Tibial nerve (tissue), 4 donors: ENCODE data around the gene SETD7. TPM values are rescaled to one million over a fixed set of nuclear protein-coding genes. Genes with fewer than 3 reads are reported as not detected.
"Not testable (repeated sequence)": the region's sequence is repeated elsewhere in the genome, so short reads cannot be mapped to it uniquely, and the experiment has no call there.

ENCODE experiments used
- DNase-seq, 2 donors: peaks; one replicate each; pipeline ENCODE4 v3.0.0-alpha.2; 2019; ENCODE audit warnings: low spot score in 2 of 2
- H3K27ac ChIP-seq, 4 donors: fragments of 200-600 bp; sonication (generic) in 3 of 4; one replicate each; pipeline ENCODE4 v1.5.1; 2017 to 2019; ENCODE audit warnings: mild to moderate bottlenecking in 1 of 4
- H3K27me3 ChIP-seq, 2 donors: fragments of 200-600 bp; sonication (generic) in 1 of 2; one replicate each; pipeline versions ENCODE4 v1.5.1 to v1.6.0; 2017 to 2019
- H3K36me3 ChIP-seq, 3 donors: fragments of 200-600 bp; sonication (generic); one replicate each; pipeline ENCODE4 v1.5.1; 2018 to 2019
- H3K4me1 ChIP-seq, 4 donors: fragments of 200-600 bp; sonication (generic) in 3 of 4; one replicate each; pipeline ENCODE4 v1.5.1; 2017 to 2019
- H3K4me3 ChIP-seq, 4 donors: fragments of 200-600 bp; sonication (generic) in 3 of 4; one replicate each; pipeline ENCODE4 v1.5.1; 2017 to 2019; ENCODE audit warnings: mild to moderate bottlenecking in 1 of 4, moderate library complexity in 1 of 4
- H3K9me3 ChIP-seq, 4 donors: fragments of 200-600 bp; sonication (generic) in 3 of 4; one replicate each; pipeline ENCODE4 v1.5.1; 2017 to 2019
- CTCF ChIP-seq, 5 experiments: fragments of 200-600 bp in 3 of 5; fragments of 450-650 bp in 2 of 5; sonication (generic) in 3 of 5; IDR thresholded peaks; one replicate each; pipeline ENCODE4 v1.5.1; 2016 to 2019; ENCODE audit warnings: antibody characterized with exemption in 5 of 5, mild to moderate bottlenecking in 3 of 5, moderate library complexity in 2 of 5
- EP300 ChIP-seq, 2 donors: sonication (generic); formaldehyde crosslinking; IDR thresholded peaks; one replicate each; pipeline ENCODE4 v1.6.1; 2017; ENCODE audit warnings: antibody characterized with exemption in 2 of 2, mild to moderate bottlenecking in 1 of 2
- POLR2A ChIP-seq, 2 donors: fragments of 450-650 bp; IDR thresholded peaks; one replicate each; pipeline ENCODE4 v1.6.1; 2017; ENCODE audit warnings: antibody characterized with exemption in 2 of 2, mild to moderate bottlenecking in 2 of 2, moderate library complexity in 2 of 2
- WGBS, 2 donors: methylation state at CpG; one replicate each; pipeline ENCODE4 v1.1.5; 2018; 5-methylcytosine and 5-hydroxymethylcytosine counted together
- total RNA-seq, 4 donors: library from RNA; depleted of rRNA; stranded (reverse); fragments of >200 nt; gene quantifications; one replicate each; pipeline ENCODE4 v1.1.0, GENCODE V29; 2016

The SETD7 gene
- total RNA-seq, 4 donors from 2014 or later = 49.2 to 81.4 (median 65.7) TPM

DNA sequence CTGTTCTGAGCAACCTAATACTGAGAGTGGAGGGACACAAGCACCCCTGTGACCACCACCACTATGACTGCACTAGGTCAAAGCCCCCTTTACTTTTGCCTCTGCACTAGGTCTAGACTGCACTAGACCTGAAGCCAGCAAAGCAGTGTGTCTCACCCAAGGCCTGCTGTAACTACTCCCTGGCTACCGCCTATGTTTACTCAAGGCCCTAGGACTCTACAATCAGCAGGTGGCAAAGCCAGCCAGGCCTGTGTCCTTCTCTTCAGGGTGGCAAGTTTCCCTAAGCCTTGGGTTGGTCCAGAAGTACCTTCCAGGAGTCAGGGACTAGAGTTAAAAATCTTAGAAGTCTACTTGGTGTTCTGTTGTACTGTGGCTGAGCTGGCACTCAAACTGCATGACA lies 86.2 kb downstream of the SETD7 start:
- Histone ChIP-seq H3K9me3 (peaks cover 0 to 29% (median 6%) of the 10 kb centered on the region in 4 donors), H3K27me3 (no peaks in the 10 kb centered on the region), H3K36me3 (peaks cover 0 to 50% (median 3%) of the 10 kb centered on the region in 3 donors), H3K4me1 (no peaks in the 10 kb centered on the region), H3K4me3 (no peak overlapping the region), H3K27ac (no peak overlapping the region)
- no peak for TF ChIP-seq EP300 (IDR thresholded peaks at IDR 0.05)
- TF ChIP-seq POLR2A (IDR thresholded peaks at IDR 0.05) = no peak
- TF ChIP-seq CTCF (IDR thresholded peaks at IDR 0.05) = no peak
- WGBS, 2 donors = 100% methylated on average over 1 of the region's 1 CpG
- DNase-seq = no peak

- TF ChIP-seq CTCF (IDR thresholded peaks at IDR 0.05) (no peak), POLR2A (IDR thresholded peaks at IDR 0.05) (no peak), EP300 (IDR thresholded peaks at IDR 0.05) (no peak)
- DNase-seq = no peak
- WGBS, 2 donors = 68 to 81% methylated on average over 2 of the region's 2 CpGs
- no peaks in the 10 kb centered on the region for H3K4me1 ChIP-seq
- peaks cover 0 to 50% (median 3%) of the 10 kb centered on the region in 3 donors for H3K36me3 ChIP-seq
- peaks cover 0 to 29% (median 6%) of the 10 kb centered on the region in 4 donors for H3K9me3 ChIP-seq
- no peak overlapping the region for H3K4me3 ChIP-seq
- no peaks in the 10 kb centered on the region for H3K27me3 ChIP-seq
- no peak overlapping the region for H3K27ac ChIP-seq
Measured at GRCh38 chr4:139469216-139469615, 86.8 kb downstream of the SETD7 start.

- not testable (repeated sequence) for H3K27me3 ChIP-seq, H3K4me1 ChIP-seq, H3K4me3 ChIP-seq, DNase-seq, H3K27ac ChIP-seq
- Histone ChIP-seq H3K36me3 (peaks cover 0 to 45% (median 3%) of the 10 kb centered on the region in 3 donors), H3K9me3 (peaks cover 0 to 29% (median 6%) of the 10 kb centered on the region in 4 donors)
Measured at GRCh38 chr4:139468756-139469155, 87.3 kb downstream of the SETD7 start.

- peaks cover 0 to 18% (median 6%) of the 10 kb centered on the region in 4 donors for H3K9me3 ChIP-seq
- H3K4me3 ChIP-seq = no peak overlapping the region
- H3K27ac ChIP-seq = no peak overlapping the region
- 82 to 94% methylated on average over 4 of the region's 4 CpGs for WGBS, 2 donors
- H3K36me3 ChIP-seq = peaks cover 0 to 17% (median 0%) of the 10 kb centered on the region in 3 donors
- H3K4me1 ChIP-seq = no peaks in the 10 kb centered on the region
- H3K27me3 ChIP-seq = no peaks in the 10 kb centered on the region
- TF ChIP-seq POLR2A (IDR thresholded peaks at IDR 0.05) (no peak), EP300 (IDR thresholded peaks at IDR 0.05) (no peak), CTCF (IDR thresholded peaks at IDR 0.05) (no peak)
- DNase-seq = no peak
Measured at GRCh38 chr4:139465922-139466321, 90.1 kb downstream of the SETD7 start.

DNA sequence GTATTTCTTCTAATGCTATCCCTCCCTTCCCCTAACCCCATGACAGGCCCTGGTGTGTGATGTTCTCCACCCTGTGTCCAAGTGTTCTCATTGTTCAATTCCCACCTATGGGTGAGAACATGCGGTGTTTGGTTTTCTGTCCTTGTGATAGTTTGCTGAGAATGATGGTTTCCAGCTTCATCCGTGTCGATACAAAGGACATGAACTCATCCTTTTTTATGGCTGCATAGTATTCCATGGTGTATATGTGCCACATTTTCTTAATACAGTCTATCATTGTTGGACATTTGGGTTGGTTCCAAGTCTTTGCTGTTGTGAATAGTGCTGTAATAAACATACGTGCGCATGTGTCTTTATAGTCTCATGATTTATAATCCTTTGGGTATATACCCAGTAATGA lies 91.5 kb downstream of the SETD7 start:
- 95 to 96% methylated on average over 5 of the region's 5 CpGs for WGBS, 2 donors
- not testable (repeated sequence) for H3K36me3 ChIP-seq, DNase-seq, H3K27ac ChIP-seq, H3K4me3 ChIP-seq, H3K4me1 ChIP-seq, H3K27me3 ChIP-seq
- H3K9me3 ChIP-seq = peaks cover 0 to 17% (median 6%) of the 10 kb centered on the region in 4 donors

DNA sequence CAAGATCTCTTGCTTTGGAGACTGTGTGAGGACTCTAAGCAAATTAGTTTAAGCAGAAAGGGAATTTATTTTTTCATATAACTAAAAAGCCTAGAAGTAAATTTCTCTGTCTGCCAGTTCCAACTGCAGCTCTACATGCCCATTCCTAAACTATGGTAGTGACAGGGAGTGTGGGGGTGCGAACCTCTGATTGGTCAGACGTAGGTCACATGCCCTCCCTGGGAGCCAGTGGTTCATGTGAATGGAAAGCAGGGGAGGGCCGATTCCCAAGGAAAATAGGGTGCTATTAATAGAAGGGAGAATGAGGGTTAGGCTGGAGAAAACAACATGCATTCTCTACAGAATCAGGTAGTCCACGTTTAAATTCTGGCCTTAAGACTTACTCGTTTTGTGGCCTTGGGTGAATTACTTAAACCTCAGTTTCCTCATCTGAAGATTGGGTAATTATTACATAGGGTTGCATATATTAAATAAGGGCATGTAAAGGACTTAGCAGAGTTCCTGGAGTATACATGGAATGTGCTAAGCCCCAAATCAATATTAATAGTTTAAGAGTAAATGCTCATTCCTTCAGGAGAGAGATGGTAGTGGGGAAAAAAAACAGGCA lies 94.9 kb downstream of the SETD7 start:
- no peak for TF ChIP-seq EP300 (IDR thresholded peaks at IDR 0.05)
- TF ChIP-seq POLR2A (IDR thresholded peaks at IDR 0.05) = no peak
- no peak for TF ChIP-seq CTCF (IDR thresholded peaks at IDR 0.05)
- no peaks in the 10 kb centered on the region for H3K36me3 ChIP-seq
- no peak for DNase-seq
- 78 to 80% methylated on average over 5 of the region's 5 CpGs for WGBS, 2 donors
- no peak overlapping the region for H3K27ac ChIP-seq
- H3K4me3 ChIP-seq = no peak overlapping the region
- H3K4me1 ChIP-seq = peaks cover 0 to 27% (median 11%) of the 10 kb centered on the region in 4 donors
- no peaks in the 10 kb centered on the region for H3K27me3 ChIP-seq
- no peaks in the 10 kb centered on the region for H3K9me3 ChIP-seq
